ACHN (cell line): Measurements from ENCODE around the gene CCDC8.
"Not testable (repeated sequence)": the region's sequence is repeated elsewhere in the genome, so short reads cannot be mapped to it uniquely, and the experiment has no call there.

Experiments
- DNase-seq: peaks from one replicate; pipeline ENCODE4 v3.0.0-alpha.2; 2015
- in situ Hi-C: cut with HindIII; loops from 2 replicates; pipeline ENCODE4 v1.10.0; 2017; ENCODE audit warnings: low sequenced_read_pairs, low pct_ligation_motif_present, low pct_unique_long_range_greater_than_20kb

Gene CCDC8

DNA sequence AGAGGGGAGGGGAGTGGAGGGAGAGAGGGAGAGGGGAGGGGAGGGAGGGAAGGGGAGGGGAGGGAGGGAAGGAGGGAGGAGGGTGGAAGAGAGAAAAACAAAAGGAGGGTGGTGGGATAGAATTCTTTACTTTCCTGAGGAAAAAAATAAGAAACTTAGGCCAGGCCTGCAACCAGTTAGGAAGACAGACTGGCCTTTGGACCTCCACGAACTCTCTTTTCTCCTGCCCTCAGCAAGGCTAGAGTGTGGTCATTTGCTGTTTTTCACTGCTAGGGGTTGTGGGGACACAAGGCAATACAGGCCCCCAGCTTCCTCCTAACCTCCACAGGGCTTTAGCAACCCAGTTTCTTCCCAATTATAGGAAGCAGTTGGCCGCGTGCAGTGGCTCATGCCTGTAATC, 4.2 kb downstream of the CCDC8 start:
- DNase-seq = no peak
- in situ Hi-C loops = no loop called here

DNA sequence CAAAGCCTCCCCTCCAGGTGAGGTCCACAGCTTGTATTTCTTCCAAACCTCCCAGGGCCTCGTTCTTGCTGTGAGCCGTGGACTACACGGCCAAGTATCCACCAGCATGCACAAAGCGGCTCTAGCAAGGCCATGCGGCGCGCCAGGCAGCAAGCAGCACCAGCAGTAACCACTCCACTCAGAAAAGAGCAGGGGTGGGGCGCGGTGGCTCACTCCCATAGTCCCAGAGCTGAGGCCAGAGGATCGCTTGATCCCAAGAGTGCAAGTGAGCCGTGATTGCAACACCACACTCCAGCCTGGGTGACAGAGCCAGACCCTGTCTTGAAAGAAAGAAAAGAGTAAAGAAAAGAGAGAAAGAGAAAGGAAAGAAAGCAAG, 4.7 kb downstream of the CCDC8 start:
- no peak for DNase-seq
- in situ Hi-C loops = no loop called here

- no peak for DNase-seq
- in situ Hi-C loops = no loop called here
Observed at GRCh38 chr19:46407856-46408663, 5.3 kb downstream of the CCDC8 start.

DNA sequence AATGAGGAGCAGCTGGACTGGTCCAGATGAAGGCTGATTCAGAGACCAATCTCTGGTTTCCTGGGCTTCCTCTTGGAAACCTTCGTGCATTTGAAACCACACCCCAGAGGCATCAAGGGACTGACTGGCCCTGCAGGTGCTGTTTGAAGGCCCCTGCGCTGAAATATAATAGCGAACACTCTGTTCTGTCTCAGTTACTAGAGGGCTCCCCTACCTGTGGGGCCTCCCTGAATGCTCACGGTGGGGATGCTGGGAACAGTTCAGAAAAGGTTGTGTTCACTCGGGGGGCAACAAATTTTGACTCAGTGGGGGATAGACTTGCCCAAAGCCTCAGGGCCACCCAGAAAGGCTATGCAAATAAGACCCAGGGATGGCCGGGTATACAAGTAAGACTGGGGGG, 6.4 kb downstream of the CCDC8 start:
- DNase-seq = no peak
- in situ Hi-C loops = no loop called here

GRCh38 chr19:46404753-46405468, 8.5 kb downstream of the CCDC8 start:
- peak; percentile 88 for DNase-seq
- in situ Hi-C loops = no loop called here

DNA sequence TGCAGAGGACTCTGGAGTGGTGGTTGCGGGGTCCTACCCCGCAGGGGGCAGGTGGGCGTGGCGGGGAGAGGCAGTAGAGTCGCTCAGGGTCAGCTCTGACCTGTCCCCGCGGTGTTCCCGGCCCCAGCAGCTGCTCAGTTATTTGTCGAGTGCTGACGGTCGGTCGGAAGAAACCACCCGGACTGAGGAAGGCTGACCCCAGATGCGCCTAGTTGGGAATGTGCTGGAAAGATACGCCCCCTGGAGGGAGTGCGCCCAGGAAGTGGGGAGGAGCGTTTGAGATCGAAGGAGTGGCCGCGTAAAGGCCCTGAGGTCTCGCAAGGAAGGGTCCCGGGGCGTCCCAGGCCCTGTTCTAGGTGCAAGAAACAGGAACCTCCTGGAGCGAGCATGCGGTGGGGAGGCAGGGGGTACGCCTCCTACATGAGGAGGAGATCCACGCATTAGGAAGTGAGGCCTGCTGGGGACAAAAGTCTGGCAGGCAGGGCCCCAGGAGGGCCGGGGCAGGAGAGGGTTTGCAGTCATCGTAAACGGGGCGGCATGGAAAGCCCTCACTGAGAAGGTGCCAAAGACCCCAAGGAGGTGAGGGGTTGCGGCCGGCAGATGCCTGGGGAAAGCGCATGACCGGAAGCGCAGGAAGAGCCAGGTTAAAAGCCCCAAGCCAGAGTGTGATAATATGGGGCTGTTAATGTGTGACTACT, 9.2 kb downstream of the CCDC8 start:
- peak; percentile 80 for DNase-seq
- in situ Hi-C loops = no loop called here

DNA sequence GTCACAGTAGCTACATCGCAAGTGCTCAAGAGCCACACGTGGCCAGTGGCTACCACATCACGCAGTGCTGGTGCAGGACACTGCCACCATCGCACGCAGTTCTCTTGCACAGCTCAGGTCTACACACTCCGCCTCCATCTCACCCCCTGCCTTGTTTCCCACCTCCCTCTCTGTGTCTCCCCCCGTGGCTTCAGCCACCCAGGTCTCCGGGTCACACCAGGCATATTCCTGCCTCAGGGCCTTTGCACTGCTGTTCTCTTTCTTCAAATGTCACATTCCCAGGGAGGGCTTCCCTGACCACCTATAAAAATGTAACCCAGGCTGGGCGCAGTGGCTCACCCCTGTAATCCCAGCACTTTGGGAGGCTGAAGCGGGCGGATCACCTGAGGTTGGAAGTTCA, 10.6 kb downstream of the CCDC8 start:
- in situ Hi-C loops = no loop called here

DNA sequence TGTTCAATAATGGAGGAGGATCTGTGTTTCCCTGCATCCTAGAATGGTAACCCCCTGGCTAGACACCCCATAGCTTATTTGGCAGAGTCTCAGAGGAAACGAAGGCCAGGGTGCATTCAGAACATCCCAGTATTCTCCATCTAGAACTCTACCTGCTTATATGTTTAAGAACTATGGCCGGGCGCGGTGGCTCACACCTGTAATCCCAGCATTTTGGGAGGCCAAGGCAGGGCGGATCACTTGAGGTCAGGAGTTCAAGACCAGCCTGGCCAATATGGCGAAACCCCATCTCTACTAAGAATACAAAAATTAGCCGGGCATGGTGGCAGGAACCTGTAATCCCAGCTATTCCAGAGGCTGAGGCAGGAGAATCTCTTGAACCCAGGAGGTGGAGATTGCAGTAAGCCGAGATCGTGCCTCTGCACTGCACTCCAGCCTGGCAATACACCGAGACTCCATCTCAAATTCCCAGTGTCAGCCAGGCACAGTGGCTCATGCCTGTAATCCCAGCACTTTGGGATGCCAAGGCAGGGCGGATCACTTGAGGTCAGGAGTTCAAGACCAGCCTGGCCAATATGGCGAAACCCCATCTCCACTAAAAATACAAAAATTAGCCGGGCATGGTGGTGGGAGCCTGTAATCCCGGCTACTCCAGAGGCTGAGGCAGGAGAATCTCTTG, 15.4 kb downstream of the CCDC8 start:
- in situ Hi-C loops, DNase-seq: not testable (repeated sequence)

More for the DNA sequence above, 10.6 kb downstream of the CCDC8 start:
- DNase-seq = no peak

- in situ Hi-C loops = no loop called here
- DNase-seq = no peak
Observed at GRCh38 chr19:46394402-46394797, 19.0 kb downstream of the CCDC8 start.

GRCh38 chr19:46393456-46394401, 19.6 kb downstream of the CCDC8 start:
- in situ Hi-C loops = no loop called here
- DNase-seq = no peak

DNA sequence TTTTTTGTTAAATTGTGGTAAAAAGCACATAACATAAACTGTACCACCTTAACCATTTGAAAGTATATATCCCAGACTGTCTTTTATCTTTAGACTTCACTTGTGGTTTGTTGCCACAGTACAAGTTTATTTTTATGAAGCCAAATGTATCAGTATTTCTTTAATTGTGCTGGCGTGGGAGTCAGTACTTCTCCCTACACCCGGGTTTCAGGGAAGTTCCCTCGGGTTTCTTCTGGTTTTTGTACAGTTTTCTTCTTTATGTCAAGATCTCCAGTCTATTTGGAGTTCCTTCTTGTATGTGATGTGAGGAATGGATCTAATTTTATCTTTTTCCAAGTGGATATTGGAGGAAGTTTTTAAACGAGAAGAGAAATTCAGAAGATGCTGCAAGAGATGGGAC, 20.5 kb downstream of the CCDC8 start:
- no peak for DNase-seq
- in situ Hi-C loops = no loop called here

DNA sequence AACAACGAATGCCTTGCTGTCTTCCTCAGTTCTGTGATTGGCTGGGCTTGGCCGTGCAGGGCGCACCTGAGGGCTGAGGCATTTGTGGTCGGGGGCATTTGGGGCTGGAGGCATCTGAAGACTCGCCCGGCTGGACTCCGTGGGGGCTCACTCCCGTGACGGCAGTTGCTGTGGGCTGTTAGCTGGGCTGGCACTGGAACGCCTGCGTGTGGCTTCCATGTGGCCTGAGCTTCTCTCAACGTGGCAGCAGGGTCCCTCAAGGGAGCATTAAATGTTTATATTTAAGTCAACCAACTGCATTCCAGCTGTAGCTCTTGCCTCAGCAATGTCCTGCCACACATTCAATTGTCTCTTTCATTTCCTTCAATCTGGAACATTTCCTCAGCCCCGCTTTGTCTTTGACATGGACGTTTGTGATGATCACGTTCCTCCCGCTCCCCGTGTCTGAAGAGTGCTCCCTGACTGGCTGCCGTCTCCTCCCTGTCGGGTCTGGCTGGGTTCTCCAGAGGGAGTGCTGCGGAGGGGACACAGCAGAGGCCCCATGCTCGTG, 21.0 kb downstream of the CCDC8 start:
- in situ Hi-C loops = no loop called here
- DNase-seq = no peak

DNA sequence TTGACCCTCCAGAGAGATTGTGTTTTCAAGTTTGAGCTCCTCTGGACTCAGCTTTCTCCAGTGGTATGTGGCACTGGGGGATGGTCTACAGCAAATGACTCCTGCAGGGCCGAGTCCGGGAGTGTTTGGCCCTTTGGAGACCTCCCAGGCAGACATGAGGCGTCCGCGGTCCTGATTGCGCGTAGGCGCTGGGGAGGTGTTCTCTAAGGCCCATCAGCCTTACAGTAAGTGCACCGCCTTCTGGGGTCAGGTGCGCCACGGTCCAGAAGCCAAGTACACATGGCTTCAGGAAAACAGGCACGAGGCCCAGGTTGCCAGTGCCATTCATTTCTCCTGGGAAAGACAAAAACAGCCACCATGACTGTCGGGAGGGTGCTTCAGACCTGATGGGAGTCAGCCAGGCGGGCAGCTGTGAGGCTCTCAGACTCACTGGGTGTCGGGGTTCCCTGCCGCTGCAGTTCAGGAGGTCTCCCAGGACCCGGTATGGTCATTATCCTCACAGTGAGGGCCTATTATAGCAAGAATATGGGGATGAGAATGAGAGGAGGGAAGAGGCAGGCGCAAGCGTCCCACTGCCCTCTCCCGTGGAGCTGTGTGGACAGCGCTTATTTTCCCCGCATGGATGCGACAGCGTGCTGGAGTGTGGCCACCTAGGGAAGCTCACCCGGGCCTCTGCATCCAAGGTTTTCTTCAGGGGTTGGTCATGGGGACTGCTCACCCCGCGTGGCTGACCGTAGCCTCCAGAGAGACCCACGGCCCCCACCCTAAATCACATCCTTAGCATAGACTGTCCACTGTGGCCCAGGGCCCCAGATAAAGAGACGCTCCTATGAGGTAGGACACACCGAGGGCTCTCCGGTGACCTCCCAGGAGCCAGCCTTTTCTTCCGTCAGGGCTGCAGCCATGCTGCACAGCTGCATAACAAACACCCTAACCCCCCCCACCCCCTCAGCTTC, 21.8 kb downstream of the CCDC8 start:
- no peak for DNase-seq
- in situ Hi-C loops = no loop called here

DNA sequence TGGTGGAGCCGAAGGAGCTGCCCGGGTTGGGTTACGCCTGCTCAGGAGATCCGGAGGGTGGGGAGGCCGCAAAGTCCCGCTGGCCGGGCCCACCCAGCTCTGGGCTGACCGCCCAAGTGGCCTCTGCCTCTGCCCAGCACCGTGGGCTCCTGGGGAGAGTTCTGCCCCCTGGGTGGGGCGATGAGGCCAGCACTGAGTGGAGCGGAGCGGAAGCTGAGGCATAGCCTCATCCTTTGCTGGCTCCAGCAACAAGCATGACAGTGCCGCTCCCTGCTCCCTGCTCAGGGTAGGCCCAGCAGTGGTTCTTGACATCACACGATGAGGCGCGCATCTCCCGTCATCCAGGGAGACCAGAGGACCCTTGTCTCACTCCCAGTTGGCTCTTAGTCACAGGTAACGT, 22.5 kb downstream of the CCDC8 start:
- no peak for DNase-seq
- in situ Hi-C loops = no loop called here

DNA sequence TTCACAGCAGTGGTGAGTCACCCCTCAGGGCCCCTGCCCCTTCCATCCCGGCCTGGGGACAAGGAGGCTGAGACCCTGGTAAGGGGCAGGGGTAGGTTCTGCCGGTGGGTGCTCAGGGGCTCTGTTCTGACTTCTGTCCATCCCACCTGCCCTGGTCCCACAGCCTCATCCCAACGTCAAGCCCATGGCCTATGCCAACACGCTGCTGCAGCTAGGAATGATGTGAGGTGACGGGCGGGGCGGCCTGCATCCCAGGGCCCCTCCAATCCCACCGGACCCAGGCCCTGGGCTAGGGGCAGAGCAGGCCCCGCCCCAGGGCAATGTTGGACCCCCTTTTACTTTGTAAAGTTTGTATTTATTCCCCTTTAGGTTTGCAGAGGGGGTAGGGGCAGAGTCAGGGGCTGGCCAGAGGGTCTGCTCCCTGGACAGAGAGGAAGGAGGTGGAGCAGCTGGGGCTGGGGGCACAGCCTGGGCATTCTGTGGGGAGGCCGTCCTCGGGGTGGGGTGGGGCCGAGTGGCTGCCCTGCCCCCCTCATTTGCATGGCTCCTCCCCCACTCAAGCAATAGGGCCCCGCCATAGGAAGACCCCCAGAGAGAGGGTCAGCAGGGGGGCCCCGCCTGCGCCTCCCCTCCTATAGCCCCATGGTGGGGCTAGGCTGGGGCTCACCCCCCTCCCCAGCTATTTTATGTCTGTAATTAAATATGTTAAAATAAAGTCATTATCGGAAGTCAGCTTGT, 23.1 kb downstream of the CCDC8 start:
- no peak for DNase-seq
- in situ Hi-C loops = no loop called here
